GM10266 (cell line): Measurements from ENCODE around the gene PDZRN3.

Source experiments
- DNase-seq: peaks from one replicate; pipeline ENCODE4 v3.0.0; 2012; ENCODE audit errors: extremely low spot score
- CTCF ChIP-seq: IDR thresholded peaks from 2 replicates; pipeline ENCODE4 v1.5.1; 2012; ENCODE audit warnings: mild to moderate bottlenecking, low read depth; ENCODE audit not compliant: control insufficient read depth, insufficient read depth; ENCODE audit errors: missing control alignments

PDZRN3 gene

GRCh38 chr3:73549051-73549600, 75.6 kb downstream of the PDZRN3 start:
- DNase-seq = no peak
- no peak for TF ChIP-seq CTCF

- TF ChIP-seq CTCF = no peak
- no peak for DNase-seq
Observed at GRCh38 chr3:73548436-73548835, 76.3 kb downstream of the PDZRN3 start.

- no peak for TF ChIP-seq CTCF
- no peak for DNase-seq
Observed at GRCh38 chr3:73547427-73548248, 77.1 kb downstream of the PDZRN3 start.

DNA sequence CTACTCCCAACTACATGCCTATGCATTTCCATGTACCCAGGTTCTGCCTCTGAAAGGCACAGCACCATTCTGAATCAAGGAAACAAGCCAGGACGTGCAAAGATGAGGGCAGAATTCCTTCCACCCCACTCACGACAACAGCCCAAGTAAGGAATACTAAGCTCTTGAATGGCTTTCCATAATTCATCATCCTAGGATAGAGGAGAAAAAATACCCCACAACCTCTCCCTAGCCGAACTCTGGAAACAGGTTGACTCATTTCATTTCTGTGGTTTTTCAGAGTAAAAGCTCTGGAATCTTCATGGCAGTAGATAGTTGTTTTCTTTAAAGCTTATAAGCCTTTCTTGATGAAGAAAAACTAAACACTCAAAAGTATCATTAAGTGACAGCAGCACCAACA, 77.8 kb downstream of the PDZRN3 start:
- no peak for TF ChIP-seq CTCF
- no peak for DNase-seq

- no peak for DNase-seq
- TF ChIP-seq CTCF = no peak
Observed at GRCh38 chr3:73543412-73543811, 81.3 kb downstream of the PDZRN3 start.

- no peak for TF ChIP-seq CTCF
- DNase-seq = no peak
Observed at GRCh38 chr3:73542136-73542535, 82.6 kb downstream of the PDZRN3 start.

- no peak for TF ChIP-seq CTCF
- DNase-seq = no peak
Observed at GRCh38 chr3:73540969-73541740, 83.6 kb downstream of the PDZRN3 start.
